NCI-H1694 (cell line): ENCODE data around the gene DUSP23.

ENCODE experiments used
- DNase-seq: peaks from one replicate; lab custom pipeline; 2025; lab: John Stamatoyannopoulos, UW

Gene DUSP23

GRCh38 chr1:159780583-159781582, at the start of gene DUSP23:
Gene DUSP23, plus strand, starts transcription at chr1:159780962. Its CDS starts 139 bp downstream, at chr1:159781101.
- peak; percentile 97 for DNase-seq

- no peak for DNase-seq
Measured at GRCh38 chr1:159737238-159737916, 43.4 kb upstream of the DUSP23 start.

GRCh38 chr1:159743651-159744410, 36.9 kb upstream of the DUSP23 start:
- no peak for DNase-seq

GRCh38 chr1:159746666-159747065, 34.1 kb upstream of the DUSP23 start:
- DNase-seq: no peak

GRCh38 chr1:159748370-159748769, 32.4 kb upstream of the DUSP23 start:
- DNase-seq: no peak

- DNase-seq: no peak
Measured at GRCh38 chr1:159749630-159750029, 31.1 kb upstream of the DUSP23 start.

GRCh38 chr1:159750621-159751020, 30.1 kb upstream of the DUSP23 start:
- DNase-seq: no peak

- DNase-seq: no peak
Measured at GRCh38 chr1:159751031-159751430, 29.7 kb upstream of the DUSP23 start.

- no peak for DNase-seq
Measured at GRCh38 chr1:159752135-159752580, 28.6 kb upstream of the DUSP23 start.

GRCh38 chr1:159753386-159753785, 27.4 kb upstream of the DUSP23 start:
- no peak for DNase-seq

- DNase-seq: no peak
Measured at GRCh38 chr1:159755451-159756007, 25.2 kb upstream of the DUSP23 start.

GRCh38 chr1:159756397-159756796, 24.4 kb upstream of the DUSP23 start:
- no peak for DNase-seq

- no peak for DNase-seq
Measured at GRCh38 chr1:159763686-159764085, 17.1 kb upstream of the DUSP23 start.

- DNase-seq: no peak
Measured at GRCh38 chr1:159765806-159766205, 15.0 kb upstream of the DUSP23 start.

GRCh38 chr1:159771127-159771895, 9.5 kb upstream of the DUSP23 start:
- DNase-seq: no peak

GRCh38 chr1:159774465-159774864, 6.3 kb upstream of the DUSP23 start:
- no peak for DNase-seq

- no peak for DNase-seq
Measured at GRCh38 chr1:159775716-159776115, 5.0 kb upstream of the DUSP23 start.

- no peak for DNase-seq
Measured at GRCh38 chr1:159778266-159778665, 2.5 kb upstream of the DUSP23 start.

GRCh38 chr1:159779403-159779851, 1.3 kb upstream of the DUSP23 start:
- DNase-seq: no peak

- no peak for DNase-seq
Measured at GRCh38 chr1:159781992-159782391, 1.2 kb downstream of the DUSP23 start.

GRCh38 chr1:159783724-159784123, 3.0 kb downstream of the DUSP23 start:
- no peak for DNase-seq
